Stomach (tissue), 9 donors: ENCODE data around the gene CDC7. TPM values are rescaled to one million over a fixed set of nuclear protein-coding genes. Genes with fewer than 3 reads are reported as not detected.

ENCODE experiments used
- DNase-seq, 2 donors: peaks; one replicate each; pipeline versions ENCODE4 v3.0.0 to v3.0.0-alpha.2; 2013 to 2019
- H3K27ac ChIP-seq, 5 donors: fragments of 200-600 bp in 4 of 5; sonication (generic) in 4 of 5; one replicate each; pipeline ENCODE4 v1.5.1; 2013 to 2019; ENCODE audit warnings: mild to moderate bottlenecking in 1 of 5, moderate library complexity in 1 of 5
- H3K27me3 ChIP-seq, 3 donors: fragments of 200-600 bp; sonication (generic); one replicate each; pipeline ENCODE4 v1.5.1; 2017 to 2019; ENCODE audit warnings: mixed run types in 1 of 3
- H3K36me3 ChIP-seq, 4 donors: fragments of 200-600 bp; sonication (generic); 1 replicate in 3 of 4; 2 replicates in 1 of 4; pipeline ENCODE4 v1.5.1; 2016 to 2019
- H3K4me1 ChIP-seq, 4 donors: fragments of 200-600 bp; sonication (generic); one replicate each; pipeline ENCODE4 v1.5.1; 2016 to 2019
- H3K4me3 ChIP-seq, 4 donors: fragments of 200-600 bp; sonication (generic) in 3 of 4; one replicate each; pipeline ENCODE4 v1.5.1; 2016 to 2019; ENCODE audit warnings: mild to moderate bottlenecking in 1 of 4
- H3K9me3 ChIP-seq, 4 donors: fragments of 200-600 bp; sonication (generic); one replicate each; pipeline ENCODE4 v1.5.1; 2016 to 2019
- EP300 ChIP-seq: sonication (generic); formaldehyde crosslinking; IDR thresholded peaks from one replicate; pipeline ENCODE4 v1.6.1; 2017; ENCODE audit warnings: antibody characterized with exemption
- POLR2A ChIP-seq, 4 donors: fragments of 450-650 bp; IDR thresholded peaks; one replicate each; pipeline ENCODE4 v1.6.1; 2016; ENCODE audit warnings: antibody characterized with exemption in 4 of 4, control low read depth in 2 of 4, mild to moderate bottlenecking in 1 of 4, moderate library complexity in 1 of 4
- POLR2AphosphoS5 ChIP-seq, 3 donors: sonication (generic); formaldehyde crosslinking; IDR thresholded peaks; one replicate each; pipeline ENCODE4 v1.6.1; 2016; ENCODE audit warnings: antibody characterized with exemption in 3 of 3
- WGBS, 5 donors: extraction: QIAGEN DNeasy Blood & Tissue Kit in 3 of 5; methylation state at CpG; one replicate each; pipeline versions ENCODE4 v1.1.5 to v1.1.7; 2013 to 2018; 5-methylcytosine and 5-hydroxymethylcytosine counted together
- intact Hi-C: fragments of 100-400 bp; cut with DNase I; formaldehyde crosslinking; loops from one replicate; pipeline ENCODE4 v1.15.1; 2023; ENCODE audit warnings: low total_unique reads
- polyA plus RNA-seq, 3 donors: library from polyadenylated mRNA; stranded (reverse); fragments of 200-250 nt; gene quantifications; one replicate each; pipeline ENCODE4 v1.2.3, GENCODE V29; 2013
- total RNA-seq, 5 donors: library from RNA; depleted of rRNA; stranded (reverse); fragments of >200 nt; gene quantifications; one replicate each; pipeline versions ENCODE4 v1.1.0 to v1.2.3, GENCODE V29; 2014 to 2016
- TF ChIP-seq, protein P1 (sequence below), 7 experiments: fragments of 450-650 bp in 4 of 7; fragments of 200-600 bp in 3 of 7; sonication (generic) in 3 of 7; IDR thresholded peaks; one replicate each; pipeline ENCODE4 v1.5.1; 2016 to 2019; ENCODE audit warnings: antibody characterized with exemption in 7 of 7, control low read depth in 2 of 7, mild to moderate bottlenecking in 1 of 7
- donor health status: healthy with polysubstance abuse.
- donor health status: Bipolar disorder and iron deficiency.
- donor health status: healthy.

The CDC7 gene
- total and polyA plus RNA-seq, 8 donors, result 1.3 to 6.6 (median 2.1) TPM; not detected in 1

DNA sequence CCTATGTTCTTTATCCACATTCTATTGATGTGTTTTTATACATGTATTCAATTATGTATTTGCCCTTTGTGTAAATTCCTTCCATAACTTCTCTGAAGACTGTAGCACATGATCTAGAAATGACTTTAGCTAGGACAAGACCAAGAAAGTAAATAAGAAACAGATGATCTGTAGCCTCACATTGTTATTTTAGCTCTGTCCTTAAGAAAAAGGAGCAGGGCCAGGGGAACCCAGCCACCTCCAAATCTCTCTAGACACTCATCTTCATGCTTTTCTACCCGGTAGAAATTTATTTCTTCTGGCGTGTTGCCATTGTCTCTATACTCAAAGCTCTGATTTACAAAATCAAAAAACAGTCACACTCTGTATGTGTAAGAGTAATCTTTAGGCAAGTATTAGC, 27.1 kb downstream of the CDC7 start:
- Histone ChIP-seq H3K4me1 (peaks cover 0 to 5% (median 0%) of the 10 kb centered on the region in 4 donors), H3K9me3 (no peaks in the 10 kb centered on the region), H3K36me3 (no peaks in the 10 kb centered on the region), H3K27me3 (no peaks in the 10 kb centered on the region), H3K4me3 (no peak overlapping the region), H3K27ac (peak overlapping the region in 2 of 5 donors; percentile 41 to 51)
- no peak for DNase-seq
- TF ChIP-seq EP300 (no peak), POLR2AphosphoS5 (IDR thresholded peaks at IDR 0.05) (no peak), POLR2A (IDR thresholded peaks at IDR 0.05) (no peak)
- TF ChIP-seq, protein P1, sequence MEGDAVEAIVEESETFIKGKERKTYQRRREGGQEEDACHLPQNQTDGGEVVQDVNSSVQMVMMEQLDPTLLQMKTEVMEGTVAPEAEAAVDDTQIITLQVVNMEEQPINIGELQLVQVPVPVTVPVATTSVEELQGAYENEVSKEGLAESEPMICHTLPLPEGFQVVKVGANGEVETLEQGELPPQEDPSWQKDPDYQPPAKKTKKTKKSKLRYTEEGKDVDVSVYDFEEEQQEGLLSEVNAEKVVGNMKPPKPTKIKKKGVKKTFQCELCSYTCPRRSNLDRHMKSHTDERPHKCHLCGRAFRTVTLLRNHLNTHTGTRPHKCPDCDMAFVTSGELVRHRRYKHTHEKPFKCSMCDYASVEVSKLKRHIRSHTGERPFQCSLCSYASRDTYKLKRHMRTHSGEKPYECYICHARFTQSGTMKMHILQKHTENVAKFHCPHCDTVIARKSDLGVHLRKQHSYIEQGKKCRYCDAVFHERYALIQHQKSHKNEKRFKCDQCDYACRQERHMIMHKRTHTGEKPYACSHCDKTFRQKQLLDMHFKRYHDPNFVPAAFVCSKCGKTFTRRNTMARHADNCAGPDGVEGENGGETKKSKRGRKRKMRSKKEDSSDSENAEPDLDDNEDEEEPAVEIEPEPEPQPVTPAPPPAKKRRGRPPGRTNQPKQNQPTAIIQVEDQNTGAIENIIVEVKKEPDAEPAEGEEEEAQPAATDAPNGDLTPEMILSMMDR (IDR thresholded peaks at IDR 0.05), result no peak
- WGBS, 5 donors, result 55 to 83% (median 74%) methylated on average over 2 of the region's 2 CpGs
- intact Hi-C loops, result no loop called here

DNA sequence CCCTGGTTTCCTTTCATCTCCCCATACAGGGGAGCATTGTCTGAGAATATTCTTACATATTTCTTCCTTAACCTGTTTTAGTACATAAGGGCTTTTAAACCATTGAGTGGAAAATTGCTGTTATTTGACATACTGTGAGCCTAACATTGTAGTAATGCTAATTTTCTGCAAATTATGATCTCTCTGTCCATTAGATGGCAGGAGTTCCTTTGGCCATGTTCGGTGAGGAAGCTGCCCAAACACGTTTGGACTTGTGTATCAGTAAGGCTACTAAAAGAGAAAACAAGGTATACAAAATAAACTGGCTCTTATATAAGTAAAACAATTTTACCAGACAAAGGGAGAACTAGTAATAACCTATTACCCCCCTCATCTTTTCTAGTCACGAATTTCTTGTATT, 29.2 kb downstream of the CDC7 start:
- no peak for DNase-seq
- TF ChIP-seq POLR2AphosphoS5 (IDR thresholded peaks at IDR 0.05), result no peak
- no peak for TF ChIP-seq EP300
- TF ChIP-seq POLR2A (IDR thresholded peaks at IDR 0.05), result no peak
- TF ChIP-seq, protein P1 (IDR thresholded peaks at IDR 0.05), result no peak
- Histone ChIP-seq H3K9me3 (no peaks in the 10 kb centered on the region), H3K27ac (no peak overlapping the region), H3K36me3 (no peaks in the 10 kb centered on the region), H3K27me3 (no peaks in the 10 kb centered on the region), H3K4me1 (no peaks in the 10 kb centered on the region), H3K4me3 (no peak overlapping the region)
- WGBS, 5 donors, result 49 to 69% (median 61%) methylated on average over 3 of the region's 3 CpGs
- intact Hi-C loops, result no loop called here

DNA sequence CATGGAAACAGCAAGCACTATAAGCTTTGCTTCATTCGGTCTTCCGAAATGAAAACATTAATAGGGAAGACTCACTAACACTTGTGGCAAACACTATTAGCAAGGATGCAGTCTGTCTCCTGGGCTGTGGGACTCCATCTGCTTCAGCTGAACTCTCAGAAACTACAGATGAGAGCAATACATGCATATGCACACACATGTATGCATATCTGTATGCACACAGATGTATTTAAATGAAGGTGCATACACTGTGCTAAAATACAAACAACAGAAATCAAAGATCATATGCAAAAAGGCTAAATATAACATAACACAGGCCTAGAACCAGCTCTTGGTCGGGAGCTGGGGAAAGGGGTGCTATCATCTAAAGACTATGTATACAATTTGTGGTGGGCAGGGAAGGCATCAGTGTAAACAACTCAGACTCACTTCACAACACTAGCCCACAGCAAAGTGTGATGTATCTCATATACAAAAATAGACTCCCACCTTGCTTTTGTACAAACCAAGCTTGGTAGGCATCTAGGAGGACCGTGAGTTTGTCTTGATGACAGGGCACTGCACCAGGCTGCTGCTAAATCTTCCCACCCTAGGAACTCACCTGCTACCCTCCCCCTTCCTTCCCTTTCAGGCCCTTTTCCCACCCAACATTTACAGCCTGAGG, 32.8 kb downstream of the CDC7 start:
- TF ChIP-seq EP300 (no peak), POLR2A (IDR thresholded peaks at IDR 0.05) (no peak), POLR2AphosphoS5 (IDR thresholded peaks at IDR 0.05) (no peak)
- TF ChIP-seq, protein P1 (IDR thresholded peaks at IDR 0.05), result no peak
- Histone ChIP-seq H3K4me1 (peaks cover 0 to 15% (median 6%) of the 10 kb centered on the region in 4 donors), H3K27me3 (no peaks in the 10 kb centered on the region), H3K9me3 (no peaks in the 10 kb centered on the region), H3K36me3 (no peaks in the 10 kb centered on the region), H3K27ac (no peak overlapping the region), H3K4me3 (no peak overlapping the region)
- WGBS, 5 donors, result 81 to 93% (median 86%) methylated on average over 4 of the region's 4 CpGs
- intact Hi-C loops, result no loop called here
- DNase-seq, result no peak

DNA sequence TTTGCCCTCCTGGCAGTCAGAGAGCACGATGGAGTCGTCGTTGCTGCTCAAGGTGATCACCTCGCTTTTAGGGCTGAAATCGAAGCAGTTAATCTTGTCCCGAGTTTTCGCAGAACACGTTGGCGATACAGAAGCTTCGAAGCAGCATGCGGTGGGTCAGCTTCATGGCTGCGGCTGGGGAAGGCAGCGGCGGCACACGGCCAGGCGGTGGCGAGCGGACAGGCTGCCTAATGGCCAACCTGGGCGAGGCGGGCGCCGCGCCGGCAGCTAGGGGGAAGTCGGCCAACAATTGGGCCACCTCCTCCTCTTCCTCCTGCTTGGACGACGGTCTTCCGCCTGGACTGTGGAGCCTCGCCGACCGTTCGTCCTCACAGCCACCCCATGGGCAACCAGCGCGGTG, 34.8 kb downstream of the CDC7 start:
- no peak for TF ChIP-seq POLR2A (IDR thresholded peaks at IDR 0.05)
- no peak for DNase-seq
- Histone ChIP-seq H3K27me3 (no peaks in the 10 kb centered on the region), H3K4me3 (no peak overlapping the region), H3K4me1 (peaks cover 0 to 15% (median 6%) of the 10 kb centered on the region in 4 donors), H3K9me3 (no peaks in the 10 kb centered on the region), H3K36me3 (no peaks in the 10 kb centered on the region), H3K27ac (no peak overlapping the region)
- WGBS, 5 donors, result 96 to 98% (median 97%) methylated on average over 34 of the region's 34 CpGs
- intact Hi-C loops, result no loop called here

DNA sequence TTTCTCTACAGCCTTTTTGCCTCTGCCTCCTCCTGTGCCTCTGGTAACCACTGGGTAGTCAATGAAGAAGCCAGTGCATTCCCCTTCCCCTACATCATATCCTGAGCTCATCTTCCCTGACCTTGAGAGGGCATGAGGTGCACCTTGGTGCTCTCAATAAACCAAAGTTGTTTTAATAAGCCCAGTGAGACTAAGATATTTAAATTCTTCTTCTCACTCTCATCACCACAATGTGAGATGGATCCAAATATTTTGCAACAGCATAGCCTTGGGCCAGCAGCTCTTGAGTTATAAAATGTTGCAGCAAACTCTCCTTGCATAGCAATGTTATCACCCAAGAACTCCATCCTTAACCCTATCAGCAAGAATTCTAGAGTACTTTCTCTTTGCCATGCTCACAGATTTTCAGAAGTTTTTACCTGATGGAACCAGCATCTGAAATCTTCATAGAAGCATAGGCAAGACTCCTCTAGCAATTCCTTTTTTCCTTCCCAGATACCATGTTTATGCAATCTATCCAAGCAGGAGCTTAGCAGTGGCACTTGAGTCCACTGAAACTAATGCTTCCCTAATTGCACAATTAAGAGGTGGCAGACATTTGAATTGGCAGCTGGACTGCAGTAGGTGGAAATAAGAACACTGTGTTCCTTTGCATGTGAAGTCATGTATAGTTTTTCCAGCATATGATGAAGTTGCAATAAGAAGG, 36.8 kb downstream of the CDC7 start:
- no peak for DNase-seq
- H3K36me3 ChIP-seq, result no peaks in the 10 kb centered on the region
- peaks cover 0 to 15% (median 6%) of the 10 kb centered on the region in 4 donors for H3K4me1 ChIP-seq
- no peaks in the 10 kb centered on the region for H3K27me3 ChIP-seq
- H3K4me3 ChIP-seq, result no peak overlapping the region
- intact Hi-C loops, result no loop called here
- H3K27ac ChIP-seq, result peak overlapping the region in 2 of 5 donors; percentile 6 to 34
- no peaks in the 10 kb centered on the region for H3K9me3 ChIP-seq
- TF ChIP-seq POLR2A (IDR thresholded peaks at IDR 0.05), result no peak
- TF ChIP-seq EP300, result peak; percentile 55
- peak in 1 of 3 donors; percentile 29 for TF ChIP-seq POLR2AphosphoS5 (IDR thresholded peaks at IDR 0.05)
- TF ChIP-seq, protein P1 (IDR thresholded peaks at IDR 0.05), result no peak
